HG03045 (cell line): ENCODE data around the gene PARP8.
"Not testable (repeated sequence)": the region's sequence is repeated elsewhere in the genome, so short reads cannot be mapped to it uniquely, and the experiment has no call there.

Experiments
- ATAC-seq: cut with Tn5 transposase; IDR thresholded peaks from one replicate; pipeline ENCODE4 v1.9.1; 2021; ENCODE audit warnings: mild to moderate bottlenecking, moderate library complexity; ENCODE audit not compliant: unreplicated experiment

PARP8 gene

GRCh38 chr5:50666261-50667022 lies at the start of gene PARP8:
PARP8 (plus strand) TSS chr5:50666637; CDS start chr5:50667096, 459 bp downstream.
- ATAC-seq: peak; percentile 46

GRCh38 chr5:50623666-50624065 lies 42.8 kb upstream of the PARP8 start:
- no peak for ATAC-seq

DNA sequence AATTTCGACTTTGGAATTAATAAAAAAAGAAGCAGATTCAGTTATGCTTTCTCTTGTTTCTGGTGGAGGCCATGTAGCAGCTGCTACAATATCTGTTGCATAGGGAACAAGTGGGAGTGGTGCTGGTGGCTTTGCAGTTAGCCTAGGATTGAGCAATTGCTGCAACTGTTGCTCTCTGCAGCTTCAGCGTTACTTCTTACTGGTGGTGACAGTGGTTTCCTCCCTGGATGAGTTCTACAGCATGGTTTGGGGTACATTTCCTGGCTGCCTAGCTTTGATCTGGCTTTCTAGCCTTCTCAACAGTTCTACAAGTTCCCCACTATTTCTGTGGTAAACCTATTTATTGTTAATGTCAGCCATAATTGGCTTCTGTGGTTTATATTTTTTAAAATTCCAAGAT lies 31.6 kb upstream of the PARP8 start:
- not testable (repeated sequence) for ATAC-seq

GRCh38 chr5:50637576-50637975 lies 28.9 kb upstream of the PARP8 start:
- not testable (repeated sequence) for ATAC-seq

- ATAC-seq: no peak
Measured at GRCh38 chr5:50646591-50646990, 19.8 kb upstream of the PARP8 start.

GRCh38 chr5:50647726-50648125 lies 18.7 kb upstream of the PARP8 start:
- no peak for ATAC-seq

DNA sequence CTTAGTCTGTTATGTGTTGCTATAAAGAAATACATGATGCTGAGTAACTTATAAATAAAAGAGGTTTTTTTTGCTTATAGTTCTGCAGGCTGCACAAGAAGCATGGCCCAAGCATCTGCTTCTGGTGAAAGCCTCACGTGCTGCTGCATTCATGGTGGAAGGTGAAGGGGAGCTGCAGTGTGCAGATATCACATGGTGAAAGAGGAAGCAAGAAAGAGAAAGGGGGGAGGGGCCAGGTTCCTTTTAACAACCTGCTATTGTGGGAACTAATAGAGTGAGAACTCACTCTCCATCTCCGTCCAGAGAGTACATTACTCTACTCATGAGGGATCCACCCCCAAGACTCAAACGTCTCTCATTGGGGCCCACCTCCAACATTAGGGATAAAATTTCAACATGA lies 12.5 kb upstream of the PARP8 start:
- peak; percentile 87 for ATAC-seq

GRCh38 chr5:50655067-50655809 lies 11.2 kb upstream of the PARP8 start:
- ATAC-seq: no peak

DNA sequence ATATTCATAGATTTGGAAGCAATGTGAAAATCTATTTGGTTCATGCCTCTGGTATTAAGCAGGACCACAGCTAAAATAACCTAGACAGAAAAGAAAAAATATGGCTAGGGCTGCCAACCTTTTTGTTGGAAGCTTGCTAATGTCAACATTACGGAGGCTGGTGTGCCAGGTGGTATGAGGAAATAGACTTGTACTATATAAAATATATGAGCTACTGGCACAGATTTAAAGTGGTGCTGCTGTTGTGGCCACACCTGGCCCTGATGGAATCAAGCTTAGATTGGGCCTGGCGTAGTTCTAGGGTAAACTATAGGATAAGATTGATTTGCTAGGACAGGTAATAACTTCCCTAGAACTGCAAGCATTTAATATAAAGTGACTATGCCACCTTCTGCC lies 10.6 kb upstream of the PARP8 start:
- no peak for ATAC-seq

DNA sequence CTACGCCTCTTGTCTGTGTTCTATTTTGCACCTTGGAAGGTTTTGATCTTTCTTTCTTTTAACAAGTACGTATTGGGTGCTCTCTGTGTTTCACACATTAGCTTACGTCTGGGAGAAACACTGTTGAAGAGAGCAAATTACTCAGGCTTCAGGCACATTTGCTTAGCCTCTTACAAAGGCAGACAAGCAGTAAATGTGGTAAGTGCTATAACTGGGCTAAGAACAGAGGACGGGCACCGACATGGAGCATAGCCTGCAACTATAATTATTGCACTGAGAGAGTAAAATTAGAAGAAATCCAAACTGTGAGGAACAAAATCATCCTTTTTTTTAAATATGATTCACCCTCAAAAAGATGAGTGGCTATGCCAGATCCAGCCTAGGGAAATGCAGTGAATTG lies 9.4 kb upstream of the PARP8 start:
- ATAC-seq: no peak

DNA sequence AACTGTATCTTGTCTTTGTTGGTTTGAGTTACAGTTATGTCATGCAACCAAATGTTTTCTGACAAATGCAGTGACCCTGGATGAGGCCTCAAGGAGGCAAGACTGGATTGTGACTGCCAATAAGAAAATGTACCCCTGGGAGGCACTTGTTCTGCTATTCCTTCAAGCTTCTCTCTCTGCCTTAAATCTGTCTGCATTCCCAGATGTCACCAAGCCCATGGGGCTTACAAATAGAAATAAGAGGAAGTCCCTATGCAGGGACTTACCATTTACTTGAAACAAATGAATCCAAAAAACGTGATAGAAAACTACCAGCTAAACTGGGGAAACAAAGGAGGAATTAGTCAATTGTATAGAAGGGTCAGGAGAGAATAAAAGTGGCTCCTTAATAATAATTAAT lies 8.2 kb upstream of the PARP8 start:
- no peak for ATAC-seq

GRCh38 chr5:50663636-50664035 lies 2.8 kb upstream of the PARP8 start:
- ATAC-seq: no peak

- no peak for ATAC-seq
Measured at GRCh38 chr5:50665091-50665490, 1.3 kb upstream of the PARP8 start.

DNA sequence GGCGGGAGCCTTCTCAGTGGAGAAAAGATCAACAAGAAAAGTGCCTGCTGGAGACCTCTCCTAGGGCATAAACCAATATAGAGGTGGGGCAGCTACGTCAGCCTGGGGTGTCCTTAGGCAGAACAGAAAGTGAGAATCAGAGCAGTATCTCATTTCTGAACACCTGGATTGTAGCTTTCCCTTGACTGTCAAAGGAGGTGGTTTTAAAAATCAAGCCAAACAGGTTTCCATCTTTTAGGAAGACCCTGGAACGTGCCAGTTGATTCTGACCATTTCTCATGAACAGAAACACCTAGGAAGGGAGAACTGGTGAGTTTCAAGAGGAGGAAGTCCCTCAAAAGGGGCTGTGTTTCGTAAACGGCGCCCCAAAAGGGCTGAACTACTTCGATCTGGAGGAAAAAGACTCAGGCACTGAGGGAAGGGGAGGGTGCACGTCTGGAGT lies 655 bp upstream of the PARP8 start:
- ATAC-seq: not testable (repeated sequence)

GRCh38 chr5:50667023-50667652 lies 701 bp downstream of the PARP8 start:
- peak; percentile 48 for ATAC-seq

GRCh38 chr5:50667653-50668595 lies 1.5 kb downstream of the PARP8 start:
- peak; percentile 87 for ATAC-seq

GRCh38 chr5:50668636-50669035 lies 2.2 kb downstream of the PARP8 start:
- not testable (repeated sequence) for ATAC-seq

DNA sequence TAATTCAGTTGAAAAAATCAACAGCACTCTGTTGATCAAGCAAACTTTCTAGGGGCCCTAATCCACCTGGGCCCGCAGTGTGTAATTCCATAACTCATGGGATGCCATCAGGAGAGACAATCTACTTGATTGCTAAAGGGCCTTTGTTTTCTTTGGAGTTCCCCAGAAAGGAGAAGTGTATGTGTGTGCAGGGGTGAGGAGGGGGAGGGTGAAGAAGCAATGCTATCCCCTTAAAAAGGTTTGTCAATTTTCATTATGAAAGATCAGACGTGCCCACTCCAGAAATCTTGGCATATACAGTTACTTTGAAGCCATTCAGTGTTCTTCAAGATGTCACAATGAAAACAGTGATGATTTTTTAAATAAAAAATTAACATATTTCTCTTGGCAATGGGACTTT lies 6.2 kb downstream of the PARP8 start:
- ATAC-seq: no peak

GRCh38 chr5:50673444-50673843 lies 7.0 kb downstream of the PARP8 start:
- ATAC-seq: not testable (repeated sequence)

DNA sequence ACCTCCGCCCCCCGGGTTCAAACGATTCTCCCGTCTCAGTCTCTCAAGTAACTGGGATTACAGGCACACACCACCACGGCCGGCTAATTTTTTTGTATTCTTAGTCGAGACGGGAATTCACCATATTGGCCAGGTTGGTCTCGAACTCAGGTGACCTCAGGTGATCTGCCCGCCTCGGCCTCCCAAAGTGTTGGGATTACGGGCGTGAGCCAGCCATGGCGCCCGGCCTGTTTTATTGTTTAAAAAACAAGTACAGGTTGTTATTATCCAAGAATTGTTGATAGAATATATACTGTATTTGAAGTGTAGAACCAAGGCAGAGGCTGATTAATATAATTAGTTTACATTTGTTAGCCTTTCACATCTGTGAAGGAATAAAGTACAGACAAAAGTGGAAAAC lies 8.9 kb downstream of the PARP8 start:
- ATAC-seq: no peak

DNA sequence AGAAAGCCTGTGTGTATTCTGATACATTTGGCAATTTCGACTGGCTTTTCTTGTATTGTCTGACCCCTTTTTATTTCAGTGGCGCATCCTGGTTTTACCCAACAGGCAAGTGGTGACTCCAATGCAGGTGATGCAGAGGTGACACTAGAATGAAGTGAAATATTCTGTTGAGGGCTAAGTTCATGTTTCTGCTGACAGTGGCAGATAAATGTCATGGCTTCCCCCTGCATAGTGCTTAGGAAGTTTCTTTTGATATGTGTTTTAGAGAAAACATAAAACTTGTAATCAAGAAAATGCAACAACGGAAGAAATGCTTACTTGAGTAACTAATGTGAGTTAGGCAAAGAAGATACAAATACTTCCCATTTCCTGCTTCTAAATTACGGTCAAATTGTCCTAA lies 13.1 kb downstream of the PARP8 start:
- not testable (repeated sequence) for ATAC-seq
